ENCODE data around the gene THRA.

THRA gene

GRCh38 chr17:40086150-40087044, 23.6 kb downstream of the THRA start:
- peak; percentile 75 for DNase-seq

DNA sequence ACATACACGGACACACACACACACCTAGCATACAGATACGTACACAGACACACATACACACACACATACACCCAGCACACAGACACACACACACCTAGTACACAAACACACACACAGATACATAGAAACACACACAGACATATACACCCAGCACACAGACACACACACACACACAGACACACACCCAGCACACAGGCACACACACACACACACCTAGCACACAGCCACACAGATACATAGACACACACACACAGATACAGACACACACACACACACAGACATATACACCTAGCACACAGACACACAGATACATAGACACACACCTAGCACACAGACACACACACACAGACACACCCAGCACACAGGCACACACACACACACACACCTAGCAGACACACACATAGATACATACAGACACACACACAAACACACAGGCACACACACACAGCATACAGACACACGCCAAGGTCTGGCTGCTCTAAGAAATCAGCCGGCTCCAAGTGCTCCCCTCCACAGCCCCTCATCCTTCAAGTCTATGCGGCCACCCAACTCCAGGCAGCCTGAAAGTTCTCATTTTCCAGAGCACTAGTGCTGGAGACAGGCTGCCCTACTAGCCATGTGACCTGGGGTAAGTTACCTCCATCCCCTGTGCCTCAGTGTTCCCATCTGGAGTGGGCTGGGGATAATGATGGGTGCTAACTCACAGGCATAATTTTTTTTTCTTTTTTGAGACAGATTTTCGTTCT, 24.5 kb downstream of the THRA start:
- no peak for DNase-seq

- DNase-seq: no peak
These were observed 25.3 kb downstream of the THRA start for GRCh38 chr17:40087903-40088718.

DNA sequence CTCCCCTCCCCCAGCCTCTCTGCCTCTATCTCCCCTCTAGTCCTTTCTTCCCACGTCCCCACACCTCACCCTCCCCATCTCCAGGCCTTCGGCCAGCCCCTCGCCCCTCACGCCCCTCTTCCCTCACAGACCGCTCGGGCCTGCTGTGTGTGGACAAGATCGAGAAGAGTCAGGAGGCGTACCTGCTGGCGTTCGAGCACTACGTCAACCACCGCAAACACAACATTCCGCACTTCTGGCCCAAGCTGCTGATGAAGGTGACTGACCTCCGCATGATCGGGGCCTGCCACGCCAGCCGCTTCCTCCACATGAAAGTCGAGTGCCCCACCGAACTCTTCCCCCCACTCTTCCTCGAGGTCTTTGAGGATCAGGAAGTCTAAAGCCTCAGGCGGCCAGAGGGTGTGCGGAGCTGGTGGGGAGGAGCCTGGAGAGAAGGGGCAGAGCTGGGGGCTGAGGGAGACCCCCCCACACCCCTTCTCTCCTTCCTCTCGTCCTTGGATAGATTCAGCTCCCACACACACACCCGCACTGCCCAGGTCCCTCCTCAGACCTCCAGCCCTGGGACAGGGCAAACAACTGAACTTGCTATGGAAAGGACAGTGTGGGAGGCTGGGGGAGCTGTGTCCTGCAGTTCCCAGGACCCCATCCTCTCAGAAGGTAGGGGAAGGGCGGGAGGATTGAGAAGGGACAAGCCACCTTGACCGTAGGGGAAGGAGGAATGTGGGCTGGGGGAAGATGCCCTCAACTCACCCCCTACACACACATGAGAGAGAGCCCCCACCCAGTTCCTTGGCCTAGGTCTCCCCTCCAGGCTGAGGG, 26.5 kb downstream of the THRA start:
- DNase-seq: no peak

- no peak for DNase-seq
These were observed 27.7 kb downstream of the THRA start for GRCh38 chr17:40090237-40091119.

DNA sequence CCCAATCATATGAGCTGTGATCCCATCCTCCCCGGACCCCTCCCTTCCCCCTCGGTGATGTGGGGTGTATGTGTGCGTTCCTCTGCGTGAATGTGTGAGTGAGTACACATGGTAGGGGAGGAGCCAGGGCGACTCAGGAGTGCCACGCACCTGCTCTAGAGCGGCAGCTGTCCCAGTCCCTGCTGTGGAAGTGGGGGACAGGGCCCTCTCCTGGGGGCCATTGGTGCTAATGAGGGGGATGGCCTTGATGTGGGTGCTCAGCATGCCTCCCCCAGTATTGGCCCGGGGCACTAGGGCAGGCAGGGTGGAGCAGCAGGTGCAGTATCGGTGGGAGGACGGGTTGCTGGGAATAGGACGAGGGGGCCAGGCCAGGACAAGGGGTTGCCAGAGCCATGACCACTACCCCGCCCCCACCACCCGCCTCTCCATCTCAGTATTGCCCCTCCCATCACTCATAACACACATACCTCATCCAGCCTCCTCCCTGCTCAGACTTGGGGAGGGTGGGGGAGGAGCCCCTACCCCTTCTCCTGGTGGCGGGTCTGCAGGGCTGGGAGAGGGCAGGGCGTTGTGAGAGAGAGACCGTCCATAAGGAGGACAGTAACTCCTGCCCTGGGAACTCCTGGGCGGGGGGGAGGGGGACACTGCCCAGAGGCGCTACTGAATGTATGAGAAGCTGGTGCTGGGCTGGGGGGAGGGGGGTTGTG, 29.1 kb downstream of the THRA start:
- DNase-seq: no peak

DNA sequence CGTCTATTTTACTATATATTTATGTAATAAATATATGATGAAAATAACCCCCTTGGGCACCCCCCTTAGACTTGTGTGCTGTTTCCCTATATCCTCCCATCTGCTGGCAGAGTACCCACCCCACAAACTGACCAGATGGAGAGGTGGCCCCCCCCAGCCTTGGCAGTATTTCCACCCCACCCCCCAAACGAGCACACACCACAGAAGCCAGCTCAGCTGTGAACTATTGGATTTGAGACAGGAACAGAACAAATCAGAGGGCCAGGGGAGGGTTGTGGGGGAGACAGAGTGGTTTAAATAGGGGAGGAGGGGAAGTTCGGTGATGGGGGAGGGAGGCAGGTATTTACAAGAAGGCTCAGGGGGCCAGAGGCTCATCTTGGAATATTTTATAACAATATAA, 29.8 kb downstream of the THRA start:
- no peak for DNase-seq

DNA sequence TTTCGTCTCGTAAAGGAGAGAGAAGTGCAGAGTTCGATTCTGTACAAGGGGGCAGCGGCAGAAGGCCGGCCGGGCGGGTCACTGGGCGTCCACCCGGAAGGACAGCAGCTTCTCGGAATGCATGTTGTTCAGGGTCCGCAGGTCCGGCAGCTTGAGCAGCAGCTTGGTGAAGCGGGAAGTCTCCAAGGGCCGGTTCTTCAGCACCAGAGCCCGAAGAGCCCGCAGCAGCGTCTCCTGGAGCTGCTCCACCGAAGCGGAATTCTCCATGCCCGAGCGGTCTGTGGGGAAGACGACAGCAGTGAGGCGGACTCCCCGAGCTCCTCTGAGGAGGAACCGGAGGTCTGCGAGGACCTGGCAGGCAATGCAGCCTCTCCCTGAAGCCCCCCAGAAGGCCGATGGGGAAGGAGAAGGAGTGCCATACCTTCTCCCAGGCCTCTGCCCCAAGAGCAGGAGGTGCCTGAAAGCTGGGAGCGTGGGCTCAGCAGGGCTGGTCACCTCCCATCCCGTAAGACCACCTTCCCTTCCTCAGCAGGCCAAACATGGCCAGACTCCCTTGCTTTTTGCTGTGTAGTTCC, 30.3 kb downstream of the THRA start:
- DNase-seq: no peak

- no peak for DNase-seq
These were observed 30.9 kb downstream of the THRA start for GRCh38 chr17:40093580-40094201.

DNA sequence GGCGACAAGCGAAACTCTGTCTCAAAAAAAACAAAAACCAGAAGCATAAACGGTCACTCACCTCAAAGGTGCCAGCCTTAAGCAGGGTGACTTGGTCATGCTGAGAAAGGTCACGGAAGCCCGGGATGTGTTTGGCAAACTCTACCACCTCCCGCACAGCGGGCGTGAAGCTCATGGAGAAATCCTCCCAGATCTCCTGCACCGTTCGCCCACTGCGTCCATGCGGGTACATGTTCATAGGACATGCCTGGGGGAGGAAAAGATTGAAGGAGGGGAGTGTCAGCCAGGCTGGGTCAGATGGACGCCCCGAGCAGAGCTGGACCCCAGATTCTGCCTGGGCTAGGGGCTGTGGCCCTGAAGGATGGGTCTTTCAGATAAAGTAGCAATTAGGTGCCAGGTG, 32.1 kb downstream of the THRA start:
- no peak for DNase-seq

DNA sequence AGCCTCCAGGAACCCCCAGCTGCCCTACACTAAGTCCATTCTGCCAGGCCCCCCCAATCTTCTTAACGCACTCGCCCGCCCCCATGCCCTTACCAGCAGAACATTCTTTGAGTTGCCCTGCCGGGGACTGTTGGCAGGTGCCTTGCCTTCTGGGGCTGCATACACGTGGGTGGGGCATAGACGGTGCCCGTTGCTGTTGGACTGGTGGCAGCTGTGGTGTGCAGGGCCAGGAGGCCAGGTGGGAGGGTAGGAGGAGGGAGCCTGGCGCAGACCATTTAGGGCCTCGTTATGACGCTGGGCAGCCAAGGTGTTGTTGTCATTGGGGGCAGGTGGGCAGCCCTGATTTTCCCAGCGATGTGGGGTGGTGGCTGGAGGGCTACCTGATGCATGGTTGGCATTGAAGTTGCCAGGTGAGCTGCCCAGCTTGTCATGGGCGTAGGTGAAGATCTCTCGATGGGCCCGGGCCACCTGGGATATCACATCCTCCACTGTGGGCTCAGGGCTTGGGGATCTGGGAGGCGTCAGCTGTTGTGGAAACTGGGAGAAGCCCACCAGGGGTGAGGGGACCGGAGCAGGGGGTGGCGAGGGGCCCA, 32.7 kb downstream of the THRA start:
- DNase-seq: no peak

GRCh38 chr17:40095944-40096791, 33.4 kb downstream of the THRA start:
- peak; percentile 82 to 83 for DNase-seq

GRCh38 chr17:40097087-40097486, 34.3 kb downstream of the THRA start:
- no peak for DNase-seq

DNA sequence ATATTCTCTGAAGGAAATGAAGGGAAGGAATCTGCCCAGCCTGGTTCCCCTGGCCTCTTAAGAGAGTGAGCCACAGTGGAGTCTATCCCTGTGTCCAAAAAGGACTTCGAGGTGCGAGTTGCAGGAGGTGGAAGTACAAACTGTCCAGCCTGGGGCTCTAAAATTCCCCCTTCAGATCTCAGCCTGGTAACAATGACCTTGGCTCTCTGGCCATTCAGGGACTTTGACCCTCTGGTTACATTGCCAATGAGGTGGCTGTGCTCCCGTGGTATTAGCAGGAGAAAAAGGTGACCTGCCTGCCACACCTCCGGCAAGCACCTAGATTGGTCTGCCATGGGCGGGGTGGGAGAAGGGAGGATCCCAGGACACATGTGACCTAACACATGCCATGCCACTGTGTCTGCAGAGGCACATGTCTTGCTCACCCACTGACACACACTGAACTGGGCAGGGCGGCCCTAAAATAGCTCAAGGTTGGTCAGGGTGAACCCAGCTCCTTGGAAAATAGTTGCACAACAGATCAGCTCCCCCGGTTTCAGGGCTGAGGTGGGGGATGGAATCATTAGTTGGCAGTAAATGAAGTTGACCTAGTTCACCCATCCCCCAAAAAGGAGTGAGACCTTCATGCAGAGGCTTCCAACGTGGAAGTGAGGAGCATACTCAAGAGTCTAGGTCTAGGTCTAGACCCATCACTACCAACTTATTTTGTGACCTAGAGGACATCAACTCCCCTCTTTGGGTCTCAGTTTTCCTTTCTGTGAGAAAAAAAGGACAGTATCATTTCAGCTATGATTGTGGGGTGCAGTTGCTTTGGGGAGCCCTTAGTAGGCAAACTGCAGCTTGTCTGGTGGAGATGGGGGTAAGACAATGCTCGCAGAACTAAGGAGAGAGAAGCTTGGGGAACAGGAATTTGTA, 35.4 kb downstream of the THRA start:
- DNase-seq: peak in 1 of 2 experiments; percentile 56

GRCh38 chr17:40098846-40099618, 36.3 kb downstream of the THRA start:
- DNase-seq: peak; percentile 99
